Fibroblast of gingiva (primary cell): ENCODE measurements around the gene TMEM244.
"Not testable (repeated sequence)": the region's sequence is repeated elsewhere in the genome, so short reads cannot be mapped to it uniquely, and the experiment has no call there.

Source experiments
- DNase-seq: peaks from one replicate; pipeline ENCODE4 v3.0.0-alpha.2; 2011; ENCODE audit warnings: low read depth

TMEM244 gene

DNA sequence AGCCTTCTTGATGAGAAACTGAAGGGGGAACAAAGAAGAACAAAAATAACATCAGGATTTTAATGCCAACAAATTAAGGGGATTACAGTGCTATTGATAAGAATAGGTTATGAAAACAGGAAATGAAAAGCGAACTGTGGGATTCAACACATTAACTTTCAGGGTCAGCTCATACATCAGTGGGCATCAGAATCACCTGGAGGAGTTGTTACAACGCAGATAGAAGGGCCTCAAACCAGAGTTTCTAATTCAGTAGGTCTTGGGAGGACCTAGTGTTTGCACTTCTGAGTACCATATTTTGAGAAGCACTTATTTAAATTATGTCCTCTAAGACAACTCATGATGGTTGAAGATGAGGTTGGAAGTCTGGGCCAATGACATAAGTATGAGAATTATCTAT lies 5.6 kb upstream of the TMEM244 start:
- no peak for DNase-seq

DNA sequence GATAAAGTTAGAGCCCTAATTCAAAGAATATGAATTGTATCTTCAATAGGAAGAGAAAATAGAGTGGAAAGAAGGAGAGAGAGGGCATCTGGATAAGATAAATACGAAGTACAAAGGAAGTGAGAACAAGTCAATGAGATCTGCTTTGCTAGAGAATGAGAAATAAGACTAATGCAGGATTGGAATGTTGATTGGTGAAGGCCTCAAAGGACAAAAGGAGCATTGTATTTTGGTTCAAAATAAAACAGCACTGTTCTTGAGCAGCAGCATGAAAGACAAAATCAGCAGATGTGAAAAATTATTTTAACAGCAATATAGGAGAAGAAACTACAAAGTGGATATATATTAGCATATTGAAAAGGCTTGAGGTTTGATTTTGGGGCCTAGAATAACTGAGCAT lies 5.1 kb upstream of the TMEM244 start:
- DNase-seq, result no peak

GRCh38 chr6:129865013-129865412 lies 3.9 kb upstream of the TMEM244 start:
- DNase-seq, result no peak

DNA sequence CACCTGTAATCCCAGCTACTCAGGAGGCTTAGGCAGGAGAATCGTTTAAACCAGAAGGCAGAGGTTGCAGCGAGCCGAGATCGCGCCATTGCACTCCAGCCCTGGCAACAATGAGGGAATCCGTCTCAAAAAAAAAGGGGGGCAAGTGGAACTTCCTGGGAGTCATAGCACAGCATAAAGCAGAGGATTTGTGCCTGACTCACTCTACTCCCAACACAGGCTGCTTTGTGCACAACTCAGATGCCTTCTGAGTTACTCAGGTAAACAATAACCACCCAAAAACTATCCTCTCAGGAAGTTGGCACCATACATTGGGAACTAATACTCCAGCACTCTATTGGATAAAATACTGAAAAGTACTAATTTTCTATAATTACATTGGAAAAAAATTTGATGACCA lies 2.5 kb upstream of the TMEM244 start:
- DNase-seq, result peak; percentile 15

- peak; percentile 49 for DNase-seq
These were observed 1.6 kb downstream of the TMEM244 start for GRCh38 chr6:129859524-129859923.

DNA sequence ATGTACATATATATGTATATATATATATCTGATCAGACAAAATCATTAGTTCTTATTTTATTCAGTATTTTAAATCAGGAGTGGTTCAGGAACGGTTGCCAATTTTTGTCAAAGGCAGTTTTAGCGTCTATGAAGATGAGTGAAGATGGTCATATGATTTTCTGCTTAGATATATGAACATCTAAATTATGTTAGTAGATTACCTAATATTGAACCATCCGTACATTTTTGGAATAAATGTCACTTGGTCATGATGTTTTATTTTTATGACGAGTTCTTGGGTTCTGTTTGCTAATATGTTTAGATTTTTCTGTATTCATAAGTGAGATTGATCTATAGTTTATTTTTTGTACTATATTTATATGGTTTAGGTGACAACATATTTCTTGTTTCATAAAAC lies 3.3 kb downstream of the TMEM244 start:
- no peak for DNase-seq

GRCh38 chr6:129853996-129854711 lies 7.0 kb downstream of the TMEM244 start:
- peak; percentile 14 for DNase-seq

DNA sequence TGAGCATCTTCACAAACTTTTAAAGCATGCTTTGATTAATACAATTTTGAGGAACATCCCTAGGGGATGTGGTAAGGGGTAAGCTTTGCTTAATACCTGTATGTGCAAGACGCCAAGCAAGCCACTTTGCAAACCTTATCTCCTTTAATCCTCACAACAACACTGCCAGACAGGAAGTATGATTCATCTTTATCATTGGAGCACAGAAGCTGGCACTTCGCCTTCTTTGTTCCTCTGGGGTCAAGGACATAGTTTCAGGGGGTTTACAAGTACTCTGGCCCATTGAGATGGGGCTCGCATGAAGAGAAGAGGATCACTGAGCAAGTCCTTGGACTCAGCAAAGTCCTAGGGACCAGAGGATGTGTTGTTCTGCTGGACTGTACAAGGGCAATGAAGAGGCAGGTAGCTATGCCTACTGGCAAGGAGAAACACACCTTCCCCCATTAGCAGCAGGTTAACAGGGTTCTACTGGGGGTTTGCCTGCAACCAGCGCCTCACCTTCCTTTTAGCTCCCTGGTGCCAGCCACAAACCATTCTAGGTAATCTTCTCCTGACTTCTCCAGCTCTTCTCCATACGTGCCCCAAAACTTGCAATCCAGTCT lies 8.8 kb downstream of the TMEM244 start:
- DNase-seq, result no peak

DNA sequence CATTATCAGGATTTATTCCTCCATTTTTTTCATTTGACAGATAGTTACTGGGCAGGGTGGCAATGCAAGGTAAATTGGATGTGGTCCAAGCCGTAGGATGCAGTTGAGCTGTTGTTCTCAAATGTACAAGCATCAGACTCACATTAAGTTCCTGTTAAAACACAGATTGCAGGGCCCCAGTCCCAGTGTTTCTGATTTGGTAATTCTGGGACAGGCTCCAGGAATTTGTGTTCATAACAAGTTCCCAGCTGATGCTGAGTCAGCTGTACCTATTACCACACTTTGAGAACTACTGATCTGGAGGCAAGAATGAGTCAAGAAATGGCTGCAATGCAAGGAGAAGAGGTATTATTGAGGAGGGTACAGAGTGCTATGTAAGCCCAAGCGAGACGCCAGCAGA lies 11.7 kb downstream of the TMEM244 start:
- DNase-seq, result peak; percentile 81

DNA sequence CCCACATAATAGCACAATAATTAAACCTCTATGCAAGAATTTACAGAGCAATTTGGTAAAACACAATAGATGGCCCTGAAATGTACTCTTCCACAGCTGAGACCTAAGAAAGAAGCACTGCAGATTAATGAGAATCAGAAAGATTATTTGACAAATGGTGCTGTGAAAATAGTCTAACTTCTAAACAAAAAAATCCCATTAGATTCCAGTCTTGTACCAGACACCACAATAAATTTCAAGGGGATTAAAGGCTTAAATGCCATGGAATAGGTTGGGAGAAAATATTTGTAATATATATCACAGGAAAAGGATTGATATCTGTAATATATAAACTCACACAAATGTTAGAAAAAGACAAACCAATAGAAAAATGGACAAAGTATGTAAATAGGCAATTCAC lies 14.4 kb downstream of the TMEM244 start:
- DNase-seq, result no peak

DNA sequence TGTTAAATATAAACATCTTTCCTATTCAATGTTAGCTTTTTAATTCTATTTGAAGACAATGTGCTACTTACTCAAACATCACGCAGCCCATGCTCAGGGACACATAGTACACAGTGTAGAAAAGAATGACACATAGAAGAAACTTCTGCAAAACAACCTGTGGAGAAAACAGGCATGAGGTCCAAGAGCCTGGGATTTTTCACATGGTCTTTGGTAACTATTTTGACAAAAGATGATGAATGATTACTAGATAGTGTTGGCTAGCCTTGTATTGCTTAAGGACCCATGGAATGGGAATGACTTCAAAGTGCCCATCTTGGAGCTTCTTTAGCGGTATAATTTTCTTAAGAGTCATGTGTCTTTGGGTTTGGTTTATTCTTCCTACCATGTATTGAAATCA lies 15.4 kb downstream of the TMEM244 start:
- no peak for DNase-seq

DNA sequence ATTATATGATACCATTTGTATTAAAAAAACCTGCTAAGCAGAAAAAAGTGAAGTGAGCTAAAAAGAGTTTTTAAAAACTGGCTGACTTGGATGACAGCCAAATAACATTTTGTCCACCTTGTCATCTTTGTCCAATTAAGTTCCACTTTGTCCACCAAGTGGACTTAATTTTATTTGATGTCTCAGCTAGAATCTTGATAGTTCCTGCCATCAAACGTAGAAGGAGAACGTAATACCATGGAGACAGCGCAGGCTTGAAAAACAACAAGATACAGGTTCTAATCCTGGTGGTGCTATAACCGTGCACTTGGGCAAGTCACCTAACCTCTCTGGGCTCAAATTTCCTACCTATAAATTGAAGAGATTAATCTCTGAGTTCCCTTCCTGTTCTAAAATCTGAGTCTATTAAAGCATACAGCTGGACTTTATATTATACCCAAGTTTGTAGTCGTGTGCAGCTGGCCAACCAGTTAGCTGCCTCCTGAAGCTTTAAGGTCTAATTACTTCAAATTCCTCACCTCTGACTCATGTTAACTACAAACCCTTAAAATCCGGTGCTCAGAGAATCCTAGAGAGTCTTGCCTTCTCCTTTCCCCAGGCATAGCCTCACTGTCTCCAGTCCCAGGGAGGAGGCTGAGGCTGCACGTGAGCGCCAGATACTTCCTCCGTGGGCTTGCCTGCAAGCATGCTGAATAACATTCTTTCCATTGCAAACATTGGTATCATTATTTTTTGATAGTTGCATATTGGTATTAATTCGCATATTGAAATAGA lies 16.8 kb downstream of the TMEM244 start:
- peak; percentile 47 for DNase-seq

DNA sequence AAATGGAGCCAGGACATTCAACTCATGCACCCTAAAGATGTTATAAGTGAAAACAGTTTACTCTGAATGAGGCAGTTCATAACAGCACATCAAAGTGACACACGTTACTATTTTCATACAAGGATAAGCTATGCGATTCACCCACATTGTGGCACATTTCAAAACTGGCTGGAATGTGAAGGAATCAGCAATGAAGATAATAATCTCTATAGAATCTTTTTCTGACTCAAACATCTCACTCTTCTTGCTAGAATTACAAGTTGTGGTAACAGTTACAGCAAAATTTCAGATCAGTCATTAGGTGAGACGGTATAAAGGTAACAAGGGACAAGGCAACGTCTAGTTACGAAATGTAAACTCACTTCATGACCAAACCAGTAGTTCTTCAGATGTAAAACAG lies 17.5 kb downstream of the TMEM244 start:
- DNase-seq, result no peak

GRCh38 chr6:129842881-129843409 lies 18.2 kb downstream of the TMEM244 start:
- no peak for DNase-seq

DNA sequence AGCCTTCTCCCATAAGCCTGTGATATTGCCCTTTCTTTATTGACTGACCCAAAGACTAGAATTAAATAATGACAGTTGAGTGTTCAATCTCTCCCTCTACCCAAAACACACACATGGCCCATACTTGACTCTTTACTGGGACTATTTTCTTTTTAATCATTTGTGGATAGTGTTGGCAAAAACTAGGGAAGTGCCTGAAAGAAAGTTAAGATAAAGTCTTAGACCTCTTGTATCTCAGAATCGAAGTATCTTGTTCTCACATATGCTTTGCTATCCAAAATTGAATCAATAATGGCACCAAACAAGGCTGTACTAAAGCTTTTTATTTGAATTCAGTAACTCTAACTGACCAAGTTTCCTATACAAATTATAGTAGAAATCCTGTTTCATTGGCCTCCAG lies 19.0 kb downstream of the TMEM244 start:
- no peak for DNase-seq

DNA sequence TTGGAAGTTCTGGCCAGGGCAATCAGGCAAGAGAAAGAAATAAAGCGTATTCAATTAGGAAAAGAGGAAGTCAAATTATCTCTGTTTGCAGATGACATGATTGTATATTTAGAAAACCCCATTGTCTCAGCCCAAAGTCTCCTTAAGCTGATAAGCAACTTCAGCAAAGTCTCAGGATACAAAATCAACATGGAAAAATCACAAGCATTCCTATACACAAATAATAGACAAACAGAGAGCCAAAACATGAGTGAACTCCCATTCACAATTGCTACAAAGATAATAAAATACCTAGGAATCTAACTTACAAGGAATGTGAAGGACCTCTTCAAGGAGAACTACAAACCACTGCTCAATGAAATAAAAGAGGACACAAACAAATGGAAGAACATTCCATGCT lies 21.6 kb downstream of the TMEM244 start:
- DNase-seq, result not testable (repeated sequence)

GRCh38 chr6:129835691-129836090 lies 25.4 kb downstream of the TMEM244 start:
- DNase-seq, result no peak

- no peak for DNase-seq
These were observed 28.8 kb downstream of the TMEM244 start for GRCh38 chr6:129832299-129832698.

DNA sequence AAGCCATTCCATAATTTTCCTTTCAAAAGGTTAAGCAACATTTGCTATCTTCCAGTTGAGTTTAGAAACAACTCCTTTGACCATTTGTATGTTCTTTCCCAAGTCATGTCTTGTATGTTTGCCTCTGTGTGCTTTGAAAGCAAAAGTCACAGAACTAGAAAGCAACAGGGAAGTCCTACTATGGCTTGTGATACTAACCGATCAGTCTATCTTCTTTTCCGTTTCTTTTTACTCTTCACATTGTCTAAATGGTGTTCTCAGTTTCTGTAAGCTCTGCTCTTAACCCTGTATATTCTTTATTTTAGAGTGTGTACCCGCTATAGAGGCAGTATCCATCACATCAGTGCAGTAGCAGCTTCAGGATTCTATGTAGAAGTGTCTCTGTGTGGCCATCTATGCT lies 32.9 kb downstream of the TMEM244 start:
- DNase-seq, result no peak

- no peak for DNase-seq
These were observed 42.9 kb downstream of the TMEM244 start for GRCh38 chr6:129818251-129818650.

DNA sequence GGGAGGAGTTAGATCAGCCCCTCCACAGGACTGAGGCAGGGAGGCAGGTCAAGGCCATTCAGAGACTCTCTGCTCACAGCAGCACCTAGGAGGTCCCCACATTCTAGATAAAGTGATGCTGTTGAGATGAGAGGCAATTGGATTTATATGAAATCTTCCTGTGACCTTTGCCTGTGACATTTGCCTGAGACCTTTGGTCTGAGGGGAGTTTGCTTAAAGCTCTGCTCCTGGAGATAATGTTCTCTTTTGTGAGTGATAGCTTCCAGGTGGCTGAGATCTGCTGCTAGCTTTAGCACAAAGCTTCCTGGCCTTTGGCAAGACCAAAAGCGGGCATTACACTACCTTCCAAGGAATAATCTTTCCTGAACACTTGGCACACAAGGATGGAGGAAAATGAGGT lies 43.3 kb downstream of the TMEM244 start:
- DNase-seq, result no peak

DNA sequence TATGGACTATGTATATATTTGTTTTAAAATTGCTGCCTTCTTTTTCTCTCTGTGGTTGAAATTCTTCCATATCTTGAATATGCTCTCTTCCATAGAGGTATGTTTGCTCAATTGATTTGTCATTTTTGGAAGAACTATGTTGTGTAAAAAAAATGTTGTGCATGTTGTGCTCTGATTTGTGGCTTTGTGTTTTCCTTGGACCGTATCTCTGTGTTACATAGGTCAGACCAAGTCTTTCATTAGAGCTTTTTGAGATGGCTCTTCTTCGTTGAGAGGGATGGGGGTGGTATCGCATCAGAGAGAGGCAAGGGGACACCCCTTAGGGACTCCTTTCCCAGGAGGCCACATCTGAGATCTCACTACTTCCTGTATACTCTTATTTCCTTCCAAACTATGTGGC lies 43.8 kb downstream of the TMEM244 start:
- DNase-seq, result no peak

- DNase-seq, result peak; percentile 12
These were observed 48.9 kb downstream of the TMEM244 start for GRCh38 chr6:129812145-129812777.
